GM18907 (cell line): ENCODE measurements around the gene HIRA.

Experiments
- ATAC-seq: cut with Tn5 transposase; IDR thresholded peaks from one replicate; pipeline ENCODE4 v1.9.1; 2021; ENCODE audit warnings: mild to moderate bottlenecking, moderate library complexity; ENCODE audit not compliant: unreplicated experiment

The HIRA gene

DNA sequence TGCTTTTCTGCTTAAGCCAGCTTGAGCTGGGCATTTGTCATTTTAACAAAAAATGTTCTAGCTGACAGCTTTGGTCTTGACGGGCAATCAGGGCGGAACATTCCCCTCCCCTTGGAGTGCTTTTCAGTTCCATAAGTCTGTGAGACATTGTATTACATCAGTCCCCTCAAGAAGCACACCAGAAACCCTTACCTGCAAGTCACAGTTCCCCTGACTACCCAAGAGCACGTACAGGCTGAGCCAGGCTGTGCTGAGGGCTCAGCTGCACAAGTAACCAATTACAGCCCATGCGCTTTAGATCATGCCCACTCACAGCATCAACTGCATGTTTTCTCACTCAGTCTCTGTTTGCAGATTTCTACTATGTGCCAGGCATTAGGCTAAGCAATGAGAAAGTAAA lies 19.1 kb downstream of the HIRA start:
- ATAC-seq = no peak

DNA sequence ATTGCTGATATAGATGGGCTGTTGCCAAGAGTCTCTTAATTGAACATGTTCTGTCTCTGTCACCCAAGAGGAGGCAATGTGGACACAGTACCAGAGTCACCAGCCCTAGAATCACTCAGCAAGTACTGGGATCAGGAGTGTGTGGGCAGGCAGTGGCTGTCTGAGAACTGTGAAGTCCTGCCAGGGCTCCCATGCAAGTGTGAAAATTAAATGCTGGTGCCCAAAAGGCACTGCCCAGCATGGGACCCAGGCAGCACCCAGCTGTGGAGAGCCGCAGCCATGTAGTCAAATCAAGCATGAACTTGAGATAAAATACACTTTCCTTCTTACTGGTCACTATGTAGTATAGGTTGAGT lies 19.9 kb downstream of the HIRA start:
- ATAC-seq = no peak

DNA sequence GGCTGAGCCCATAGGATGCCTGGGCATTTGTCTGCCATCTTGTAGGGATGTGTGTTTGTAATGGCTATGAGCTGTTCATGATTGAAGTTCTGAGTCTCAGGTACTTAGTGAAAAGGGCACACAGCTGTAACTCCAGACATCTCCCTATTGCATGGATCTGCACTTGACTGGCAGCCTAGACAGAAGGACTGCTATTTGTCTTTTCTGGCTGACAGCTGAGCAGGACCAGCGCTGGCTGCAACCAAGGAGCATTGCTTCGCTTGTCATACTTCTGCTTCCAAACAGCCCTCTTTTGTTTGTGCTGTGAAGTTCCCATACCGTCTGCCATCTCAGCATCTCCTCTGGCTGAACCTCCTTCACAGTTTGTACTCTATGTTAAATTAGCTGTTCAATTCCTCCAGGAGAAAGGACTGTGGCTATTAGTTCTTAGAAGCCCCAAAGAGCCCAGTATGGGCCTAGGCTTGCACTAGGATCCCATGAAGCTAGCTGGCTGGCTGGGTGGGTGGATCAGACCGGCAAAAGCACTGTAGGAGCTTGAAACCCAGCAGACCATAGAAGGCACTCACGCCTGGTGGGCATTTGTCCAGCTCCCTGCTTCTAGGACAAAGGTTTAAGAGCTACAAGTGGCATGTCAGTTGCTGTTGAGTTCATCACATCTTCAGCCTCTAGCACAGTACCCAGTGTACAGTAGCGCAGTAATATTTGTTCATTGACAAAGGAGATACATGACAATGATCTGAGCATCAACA lies 20.4 kb downstream of the HIRA start:
- no peak for ATAC-seq

DNA sequence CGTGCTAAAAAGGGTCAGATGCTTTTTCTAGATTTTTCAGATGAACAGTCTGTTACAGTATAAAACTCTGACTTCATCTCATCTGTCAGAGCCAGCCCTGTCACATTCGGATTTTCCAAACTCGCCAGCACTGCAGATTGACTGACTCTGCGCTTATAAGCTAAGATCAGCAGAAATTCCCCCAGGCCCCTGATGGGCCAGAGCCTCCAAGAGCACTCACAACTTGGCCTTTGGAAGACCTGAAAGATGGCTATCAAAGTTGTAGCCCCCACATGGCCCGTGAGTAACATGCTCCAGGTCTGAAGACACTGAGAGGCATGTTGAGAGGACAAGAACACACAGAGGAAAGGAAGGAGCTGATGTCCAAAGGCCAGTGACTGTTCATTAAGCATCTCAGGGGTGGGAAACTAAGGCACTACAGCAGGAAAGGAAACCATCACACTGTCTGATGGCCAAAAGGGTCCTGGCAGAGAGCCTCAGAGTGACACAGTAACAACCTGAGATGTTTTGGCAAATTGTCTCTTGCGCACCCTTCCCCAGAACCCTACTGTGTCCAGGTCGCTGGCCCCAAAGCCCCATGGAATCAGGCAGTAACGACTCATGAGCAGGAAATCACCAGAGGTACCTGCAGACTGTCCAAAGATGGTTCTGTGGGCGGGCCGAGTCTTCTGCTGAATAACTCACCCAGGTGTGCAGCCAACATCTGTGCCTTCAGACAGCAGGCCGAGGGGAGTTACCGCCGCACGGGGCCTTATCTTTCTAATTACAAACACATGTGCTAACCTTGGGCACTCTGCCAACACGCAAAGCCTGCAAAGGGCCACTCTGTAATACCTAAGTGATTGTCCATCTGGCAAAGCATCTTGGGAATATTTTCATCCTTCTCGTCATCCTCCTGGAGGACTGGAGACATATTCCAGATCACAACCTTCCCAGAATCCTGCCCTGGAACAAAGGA lies 23.6 kb downstream of the HIRA start:
- no peak for ATAC-seq

DNA sequence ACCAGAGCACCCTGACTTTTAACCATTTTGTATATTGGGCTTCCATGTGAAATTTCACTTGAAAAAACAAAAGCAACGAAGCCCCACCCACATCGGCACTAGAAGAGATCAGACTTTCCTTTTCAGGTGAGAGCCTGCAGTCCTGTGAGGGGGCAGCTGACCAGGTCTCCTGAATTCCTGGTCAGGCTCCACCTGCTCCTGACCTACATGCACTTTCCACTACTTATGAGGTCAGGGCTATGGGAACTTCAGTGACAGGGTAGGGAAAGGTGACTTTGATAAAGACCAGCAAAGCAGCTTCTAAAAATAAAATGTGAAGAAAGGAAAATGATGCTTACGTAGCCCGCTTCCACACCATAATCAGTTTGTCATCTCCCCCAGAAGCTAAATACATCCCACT lies 24.7 kb downstream of the HIRA start:
- ATAC-seq = no peak

DNA sequence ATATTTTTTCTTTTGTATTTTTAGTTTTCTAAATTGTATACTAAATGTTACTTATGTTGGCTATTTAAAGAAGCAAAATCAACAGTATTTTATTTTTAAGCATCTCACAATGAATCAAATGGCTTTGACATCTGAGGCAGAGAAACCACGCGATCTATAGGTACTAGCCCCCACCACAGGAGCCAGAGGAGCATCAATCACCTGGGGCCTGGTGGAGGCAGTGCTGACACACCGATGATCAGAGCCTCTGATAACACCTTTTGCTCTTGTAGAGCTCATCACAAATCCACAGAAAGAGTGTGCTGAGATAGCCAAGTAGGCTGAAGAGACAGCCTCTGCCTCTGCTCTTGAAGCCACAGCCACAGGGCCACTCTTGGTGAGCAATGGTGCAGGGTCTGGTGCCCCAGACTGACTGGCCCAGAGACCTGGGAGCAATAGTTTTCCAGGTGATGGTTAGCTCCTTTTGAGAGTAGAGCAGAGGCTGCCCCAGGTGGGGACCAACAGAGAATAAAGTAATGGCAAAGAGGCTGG lies 25.2 kb downstream of the HIRA start:
- ATAC-seq = no peak

DNA sequence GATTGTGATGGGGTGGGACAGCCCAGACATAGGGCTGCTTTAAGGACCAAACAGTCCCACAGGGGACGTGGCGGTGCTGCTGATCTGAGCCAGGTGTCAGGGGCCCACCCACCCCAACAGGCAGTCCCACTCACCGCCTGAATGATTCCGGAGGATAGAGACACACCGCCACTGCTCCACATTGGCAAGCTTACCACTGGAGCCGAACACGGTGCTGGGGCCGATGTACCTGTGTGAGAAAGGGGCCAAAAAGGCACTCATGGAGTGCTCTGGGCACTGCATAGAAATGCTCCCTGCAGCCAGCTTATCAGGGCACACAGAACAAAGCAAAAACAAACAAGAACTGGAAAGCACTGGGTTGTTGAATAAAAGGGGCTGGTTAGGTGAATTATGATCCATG lies 25.9 kb downstream of the HIRA start:
- no peak for ATAC-seq

DNA sequence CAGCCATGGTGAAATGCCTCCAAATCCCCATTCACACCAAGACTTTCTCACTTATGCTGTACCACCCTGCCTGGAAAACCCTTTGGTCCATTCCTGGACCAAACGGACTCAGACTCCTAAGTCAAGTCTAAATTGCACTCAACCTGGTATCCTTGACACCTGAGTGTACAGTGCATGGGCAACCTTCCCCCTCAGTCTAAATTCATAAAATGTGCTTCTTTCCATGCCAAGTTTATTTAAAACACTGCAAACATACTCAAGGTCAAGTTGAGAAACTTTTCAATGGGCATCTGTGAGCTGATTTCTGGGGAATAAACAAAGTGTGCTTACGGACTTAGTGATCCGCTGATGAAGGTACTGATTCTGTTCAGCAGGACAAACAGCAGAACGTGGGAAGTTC lies 26.4 kb downstream of the HIRA start:
- no peak for ATAC-seq

DNA sequence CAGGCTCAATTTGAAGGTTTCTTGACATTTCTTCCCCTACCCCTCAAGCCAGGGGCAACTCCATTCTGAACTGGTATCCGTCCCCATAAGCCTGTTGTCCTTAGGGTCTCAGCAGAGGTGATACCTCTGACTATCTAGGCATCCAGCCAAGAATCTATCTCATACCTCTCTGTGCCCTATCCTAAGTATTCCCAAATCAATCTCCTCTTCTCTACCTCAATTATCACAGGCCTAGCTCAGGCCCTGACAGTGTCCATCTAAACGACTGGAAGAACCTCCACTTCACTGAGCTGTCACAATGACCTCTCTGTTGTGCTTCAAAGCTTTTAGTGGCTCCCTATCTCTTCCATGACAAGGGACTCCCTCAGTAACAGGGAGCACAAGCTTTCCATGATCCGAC lies 26.9 kb downstream of the HIRA start:
- ATAC-seq = no peak

DNA sequence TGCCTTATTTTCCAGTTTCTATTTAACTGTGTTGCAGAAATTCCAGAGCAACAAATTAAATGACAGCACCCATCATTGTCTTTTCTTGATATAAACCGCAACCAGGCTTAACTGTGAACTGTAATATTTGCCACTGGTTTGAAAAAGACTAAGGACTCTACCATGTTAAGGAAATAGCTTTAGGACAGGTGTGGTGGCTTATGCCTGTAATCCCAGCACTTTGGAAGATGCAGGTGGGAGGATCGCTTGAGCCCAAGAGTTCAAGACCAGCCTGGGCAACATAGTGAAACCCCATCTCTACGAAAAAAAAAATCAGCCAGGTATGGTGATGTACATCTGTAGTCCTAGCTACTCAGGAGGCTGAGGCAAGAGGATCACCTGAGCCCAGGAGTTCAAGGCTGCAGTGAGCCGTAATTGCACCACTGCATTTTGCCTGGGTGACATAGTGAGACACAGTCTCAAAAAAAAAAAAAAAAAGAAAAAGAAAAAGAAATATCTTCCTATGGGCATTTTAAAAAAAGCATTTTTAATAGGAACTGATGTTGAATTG lies 28.8 kb downstream of the HIRA start:
- ATAC-seq = no peak

DNA sequence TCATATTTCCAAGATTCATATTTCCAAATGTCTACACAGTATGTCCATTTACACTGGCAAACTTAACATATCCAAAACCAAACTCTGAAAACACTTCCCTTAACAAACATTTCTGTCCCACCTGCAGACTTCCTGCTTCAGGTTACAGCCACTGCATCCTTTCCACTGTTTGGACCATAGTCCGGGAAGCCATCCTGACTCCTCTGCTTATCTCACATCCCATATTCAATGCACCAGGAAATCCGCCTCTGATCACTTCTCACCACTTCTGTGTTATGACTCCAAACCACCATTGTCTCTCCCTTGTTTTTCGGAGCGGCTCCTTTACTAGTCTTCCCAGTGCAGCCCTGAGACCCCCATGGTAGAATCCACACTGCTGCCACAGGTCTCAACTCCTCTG lies 30.1 kb downstream of the HIRA start:
- ATAC-seq = no peak

DNA sequence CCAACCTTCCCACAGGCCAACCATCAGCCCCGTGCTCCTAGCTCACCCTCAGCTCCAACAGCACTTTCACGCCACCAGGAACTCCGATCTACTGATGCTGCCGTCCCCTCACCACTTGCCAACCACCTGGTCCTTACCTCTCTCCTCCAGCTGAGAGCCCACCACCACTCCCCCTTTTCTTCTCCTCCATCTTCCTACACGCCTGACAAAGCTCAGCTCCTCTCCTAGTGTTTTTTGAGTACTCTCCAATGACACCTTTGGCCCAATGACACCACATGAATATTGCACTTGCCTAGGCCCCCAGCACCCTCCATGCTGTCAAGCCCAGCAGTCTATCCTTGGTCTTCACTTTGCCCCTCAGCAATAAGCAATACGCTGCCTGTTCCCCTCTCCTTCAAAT lies 30.7 kb downstream of the HIRA start:
- ATAC-seq = no peak

DNA sequence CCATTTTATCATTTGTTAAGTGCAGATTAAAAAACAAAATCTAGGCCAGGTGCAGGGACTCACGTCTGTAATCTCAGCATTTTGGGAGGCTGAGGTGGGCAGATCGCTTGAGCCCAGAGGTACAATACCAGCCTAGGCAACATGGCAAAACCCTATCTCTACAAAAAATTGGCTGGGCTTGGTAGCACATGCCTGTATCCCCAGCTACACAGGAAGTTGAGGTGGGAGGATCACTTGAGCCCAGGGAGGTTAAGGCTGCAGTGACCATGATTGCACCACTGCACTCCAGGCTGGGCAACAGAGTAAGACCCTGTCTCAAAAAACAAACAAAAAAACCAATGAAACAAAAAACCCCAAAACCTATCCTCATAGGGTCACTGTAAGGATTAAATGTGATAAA lies 32.9 kb downstream of the HIRA start:
- ATAC-seq = no peak

DNA sequence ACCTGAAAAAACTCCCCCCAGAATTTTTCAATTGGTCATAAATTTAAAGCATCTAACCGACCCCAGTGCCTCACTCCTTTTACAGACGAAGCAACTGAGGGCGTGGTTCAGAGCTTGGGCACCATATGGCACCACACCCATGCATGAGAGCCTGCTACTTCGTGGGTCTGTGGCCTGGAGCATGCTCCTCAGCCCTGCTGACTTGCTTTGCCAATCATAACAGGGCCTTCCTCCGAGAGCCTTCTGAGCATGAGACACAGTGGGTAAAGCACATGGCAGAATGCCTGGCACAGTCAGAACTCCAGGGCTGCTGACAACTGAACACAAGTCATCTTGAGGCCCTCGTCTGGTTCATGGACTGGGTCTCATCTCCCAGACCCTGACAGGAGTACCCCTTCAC lies 33.3 kb downstream of the HIRA start:
- ATAC-seq = no peak

DNA sequence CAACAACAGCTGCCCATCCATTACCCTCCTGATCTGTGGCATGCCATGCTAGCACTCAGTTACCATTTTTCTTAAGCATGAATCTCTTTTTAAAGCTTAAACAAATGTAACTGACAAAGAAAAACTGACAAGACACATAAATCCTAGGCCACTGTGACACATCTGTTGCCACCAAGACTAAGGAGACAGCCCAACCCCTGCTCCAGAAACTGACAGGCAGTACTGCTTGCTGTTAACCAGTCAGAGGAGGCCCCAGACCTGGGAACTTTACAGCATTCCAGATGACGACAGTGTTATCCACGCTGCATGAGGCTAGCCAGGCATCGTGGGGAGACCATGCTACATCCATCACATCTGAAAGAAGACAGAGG lies 33.8 kb downstream of the HIRA start:
- no peak for ATAC-seq

DNA sequence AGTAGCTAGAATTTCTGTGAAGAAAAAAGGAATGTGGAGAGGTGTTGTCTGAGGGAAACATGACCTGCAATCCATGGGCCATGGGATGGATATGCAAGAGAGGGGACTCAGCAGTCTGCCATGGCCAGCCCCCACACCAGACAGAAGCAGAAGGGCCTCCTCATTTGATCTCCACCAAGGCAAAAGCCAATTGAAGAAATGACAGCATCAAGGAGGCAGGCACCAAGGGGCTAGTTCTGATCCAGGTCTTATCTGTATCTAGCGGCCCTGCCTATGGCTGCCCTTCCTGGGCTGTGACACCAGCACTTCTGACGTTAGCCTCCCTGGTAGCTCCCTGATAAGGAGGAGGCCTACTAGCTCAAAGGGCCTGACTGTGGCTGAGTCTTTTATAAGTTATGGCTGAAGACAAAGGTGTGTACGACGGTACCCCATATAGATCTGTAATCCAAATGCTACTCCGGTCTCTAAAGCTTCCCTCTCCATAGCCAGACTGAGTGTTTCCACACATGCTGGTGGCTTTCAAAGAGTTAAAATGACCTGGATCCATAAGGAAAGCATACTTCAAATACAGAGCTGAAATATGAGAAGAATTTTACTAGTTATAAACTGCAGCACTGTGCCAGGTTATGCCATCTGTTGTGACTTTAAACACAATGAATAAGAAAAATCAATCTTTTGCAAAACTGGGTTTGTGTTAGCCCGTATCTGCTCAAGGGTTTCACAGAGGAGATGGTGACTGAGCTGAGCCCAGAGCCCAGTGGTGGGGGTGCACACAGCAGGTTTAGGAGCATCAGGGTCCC lies 34.4 kb downstream of the HIRA start:
- ATAC-seq = no peak

DNA sequence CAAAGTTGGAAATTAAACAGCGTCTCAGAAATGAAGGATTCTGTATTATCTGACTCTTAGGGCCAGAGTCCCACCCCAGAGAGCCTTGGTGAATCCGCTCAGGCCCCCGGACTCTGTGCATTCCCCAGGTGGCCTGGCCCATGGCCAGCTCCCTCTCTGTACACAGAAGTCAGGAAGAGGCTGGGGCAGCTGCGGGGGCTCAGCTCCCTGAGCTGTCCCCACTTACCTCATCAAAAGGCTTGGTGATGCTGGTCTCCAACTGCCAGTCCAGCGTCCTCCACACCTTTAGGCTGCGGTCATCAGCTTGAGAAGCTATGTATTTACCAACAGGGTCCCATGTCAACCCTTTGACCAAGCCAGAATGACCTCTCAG lies 35.0 kb downstream of the HIRA start:
- no peak for ATAC-seq

DNA sequence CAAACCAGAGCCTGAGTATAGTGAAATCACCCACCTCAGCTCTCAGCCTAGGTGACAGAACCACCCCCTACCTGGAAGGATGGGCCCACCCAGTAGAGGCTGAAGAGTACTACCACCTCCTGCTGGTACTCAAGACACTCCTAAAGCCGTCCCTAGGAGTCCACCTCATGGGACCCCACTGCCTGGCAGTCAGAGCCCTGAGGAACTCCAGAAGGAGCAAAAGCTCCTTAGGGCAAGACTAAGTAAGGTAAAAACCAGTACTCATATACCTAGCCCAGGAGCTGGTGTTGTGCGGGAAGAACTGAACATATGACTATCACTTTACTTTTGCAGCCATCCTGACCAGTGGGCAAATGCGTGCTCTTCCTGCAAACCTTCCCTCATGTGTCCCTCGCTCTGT lies 36.3 kb downstream of the HIRA start:
- ATAC-seq = no peak

DNA sequence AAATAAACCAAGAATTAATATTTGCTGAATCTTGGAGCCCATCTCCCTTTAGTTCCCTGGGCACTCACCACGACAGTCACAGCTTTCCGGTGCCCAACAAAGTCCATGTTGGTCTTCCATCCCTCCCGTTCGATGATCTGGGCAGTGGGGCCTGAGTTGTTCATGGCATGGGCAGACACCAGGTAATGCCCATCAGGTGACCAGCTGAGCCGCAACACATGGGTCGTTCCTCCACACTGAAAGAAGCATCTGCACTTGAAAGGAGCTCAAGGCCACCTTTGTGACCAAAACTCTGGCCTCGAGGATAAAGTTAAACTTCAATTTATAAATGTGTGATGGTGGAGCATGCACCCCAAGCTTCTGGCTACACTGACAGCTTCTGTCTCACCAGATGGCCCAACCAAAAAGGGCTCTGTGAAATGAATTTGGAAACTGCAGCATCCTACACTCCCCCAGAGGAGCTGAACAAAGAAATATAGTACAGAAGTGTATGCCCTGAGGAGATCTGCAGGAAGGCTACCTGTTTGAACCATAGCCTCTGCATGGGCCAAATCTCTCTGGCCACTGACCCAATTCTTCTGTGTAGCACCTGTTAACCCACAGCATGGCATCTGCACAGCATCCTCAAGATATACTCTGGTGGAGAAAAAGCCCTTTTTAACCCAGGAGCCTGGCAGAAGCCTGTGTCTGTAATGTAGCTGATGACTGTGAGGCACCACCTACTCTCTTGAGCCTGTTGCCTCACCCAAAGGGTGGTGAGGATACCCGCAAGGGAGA lies 37.1 kb downstream of the HIRA start:
- no peak for ATAC-seq

DNA sequence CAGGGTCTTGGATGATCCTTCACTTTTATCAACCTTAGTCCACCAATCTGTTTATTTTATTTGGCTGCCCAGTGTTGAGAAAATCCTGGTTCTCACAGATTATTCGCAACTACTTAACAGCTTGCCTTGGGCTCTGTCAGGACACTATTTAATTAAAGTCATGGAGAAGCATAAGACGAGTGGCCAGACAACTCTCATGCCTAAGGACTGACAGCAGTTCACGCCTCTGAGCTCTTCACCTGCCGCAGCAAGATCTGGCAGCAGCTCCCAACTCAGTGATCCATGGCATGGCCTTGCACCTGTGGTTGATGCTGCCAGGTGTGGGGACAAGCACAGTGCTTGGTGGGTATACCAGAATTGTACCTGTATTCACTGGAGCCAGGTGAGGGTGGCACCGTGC lies 37.8 kb downstream of the HIRA start:
- no peak for ATAC-seq
